AG10803 (cell line): ENCODE data around the gene BRAT1.

Source experiments
- DNase-seq: peaks from one replicate; pipeline ENCODE4 v3.0.0; 2010; ENCODE audit warnings: low read depth
- H3K4me3 ChIP-seq: 2 replicates; pipeline ENCODE4 v1.5.1; 2011; ENCODE audit warnings: mild to moderate bottlenecking, low read length, control low read depth
- CTCF ChIP-seq: conservative IDR thresholded peaks from 2 replicates; pipeline ENCODE4 v1.5.1; 2011; ENCODE audit warnings: mild to moderate bottlenecking, low read length, control low read depth, inconsistent platforms

BRAT1 gene

GRCh38 chr7:2598154-2598823 is 43.0 kb upstream of the BRAT1 start:
- DNase-seq: no peak
- H3K4me3 ChIP-seq: no peak overlapping the region
- no peak for TF ChIP-seq CTCF

- no peak for DNase-seq
- H3K4me3 ChIP-seq: no peak overlapping the region
- TF ChIP-seq CTCF: no peak
These were observed 41.9 kb upstream of the BRAT1 start for GRCh38 chr7:2597273-2597640.

- DNase-seq: peak; percentile 35
- no peak overlapping the region for H3K4me3 ChIP-seq
- no peak for TF ChIP-seq CTCF
These were observed 41.3 kb upstream of the BRAT1 start for GRCh38 chr7:2596464-2597272.

- DNase-seq: no peak
- no peak for TF ChIP-seq CTCF
- no peak overlapping the region for H3K4me3 ChIP-seq
These were observed 40.0 kb upstream of the BRAT1 start for GRCh38 chr7:2595258-2595860.

- no peak overlapping the region for H3K4me3 ChIP-seq
- DNase-seq: no peak
- no peak for TF ChIP-seq CTCF
These were observed 39.3 kb upstream of the BRAT1 start for GRCh38 chr7:2594599-2594998.

GRCh38 chr7:2593036-2593727 is 37.9 kb upstream of the BRAT1 start:
- DNase-seq: no peak
- TF ChIP-seq CTCF: no peak

More at GRCh38 chr7:2593036-2593727, 37.9 kb upstream of the BRAT1 start:
- H3K4me3 ChIP-seq: no peak overlapping the region
